Ovary (tissue), 3 donors: ENCODE results near the gene CENPE.

Experiments used
- CTCF ChIP-seq, 3 donors: fragments of 450-650 bp in 2 of 3; fragments of 200-600 bp in 1 of 3; IDR thresholded peaks; one replicate each; pipeline versions ENCODE4 v1.5.1 to v1.8.0; 2016 to 2022; ENCODE audit warnings: antibody characterized with exemption in 3 of 3, mild to moderate bottlenecking in 1 of 3
- EP300 ChIP-seq: sonication (generic); formaldehyde crosslinking; IDR thresholded peaks from one replicate; pipeline ENCODE4 v1.6.1; 2017; ENCODE audit warnings: antibody characterized with exemption
- POLR2A ChIP-seq: fragments of 450-650 bp; IDR thresholded peaks from one replicate; pipeline ENCODE4 v1.6.1; 2017; ENCODE audit warnings: antibody characterized with exemption, mild to moderate bottlenecking, moderate library complexity
- donor health status: DM: no; HTN: no; CAD: no.

DNA sequence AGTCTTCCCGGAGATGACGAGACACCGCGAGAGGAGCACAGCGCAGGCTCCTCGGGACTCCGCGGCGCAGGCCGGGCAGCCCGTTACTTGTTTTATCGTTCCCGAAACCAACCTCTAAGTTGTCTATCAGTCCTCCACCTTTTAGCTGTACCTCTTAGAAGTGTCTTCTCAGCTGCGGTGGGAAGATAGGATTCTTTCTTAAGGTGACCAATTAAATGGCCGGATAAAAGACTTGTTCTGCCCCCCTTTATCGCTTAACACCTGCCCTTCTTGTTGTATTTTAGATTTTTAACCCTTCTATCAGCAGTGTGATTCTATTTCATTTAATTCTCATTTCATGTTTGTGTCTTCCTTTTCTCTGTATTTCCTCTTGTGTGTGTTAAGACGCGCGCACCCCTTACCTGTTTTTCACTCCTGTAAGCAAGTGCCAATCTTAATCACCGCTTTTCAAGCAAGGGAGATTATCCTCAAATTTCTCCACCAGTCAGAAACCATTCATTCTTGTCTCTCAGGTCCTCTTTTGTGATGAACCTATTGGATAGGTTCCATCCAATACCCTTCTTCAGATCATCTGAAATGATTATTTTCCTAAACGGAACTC, 121.3 kb downstream of the CENPE start, which contains the start of gene SLC9B2:
- TF ChIP-seq EP300 (no peak), CTCF (IDR thresholded peaks at IDR 0.05) (no peak), POLR2A (no peak)
